Measurements from ENCODE around the gene BRPF1. TPM values are rescaled to one million over a fixed set of nuclear protein-coding genes. Genes with fewer than 3 reads are reported as not detected.

The BRPF1 gene
- total and polyA plus RNA-seq, 2 donors from 2014 or later: 6.2 to 22.4 TPM

- no peak for DNase-seq
- Histone ChIP-seq H3K36me3 (ENCODE audit: control insufficient read depth in 2 of 3, insufficient read depth in 3 of 3, low read length in 3 of 3) (peaks cover 8 to 61% (median 39%) of the 10 kb centered on the region in 3 donors), H3K27me3 (ENCODE audit: control insufficient read depth, insufficient read depth, low read length) (no peaks in the 10 kb centered on the region), H3K9me3 (ENCODE audit: control insufficient read depth in 2 of 3, insufficient read depth in 1 of 3, low read length in 3 of 3) (no peaks in the 10 kb centered on the region), H3K4me1 (ENCODE audit: control insufficient read depth in 2 of 3, insufficient read depth in 2 of 3, low read depth in 1 of 3, low read length in 3 of 3) (peaks cover 0 to 18% (median 11%) of the 10 kb centered on the region in 3 donors), H3K9ac (ENCODE audit: low read length in 3 of 3) (no peak overlapping the region), H3K27ac (ENCODE audit: low read depth in 2 of 2, low read length in 2 of 2) (no peak overlapping the region), H3K4me3 (ENCODE audit: low read length in 3 of 3) (no peak overlapping the region)
- TF ChIP-seq, protein P1, sequence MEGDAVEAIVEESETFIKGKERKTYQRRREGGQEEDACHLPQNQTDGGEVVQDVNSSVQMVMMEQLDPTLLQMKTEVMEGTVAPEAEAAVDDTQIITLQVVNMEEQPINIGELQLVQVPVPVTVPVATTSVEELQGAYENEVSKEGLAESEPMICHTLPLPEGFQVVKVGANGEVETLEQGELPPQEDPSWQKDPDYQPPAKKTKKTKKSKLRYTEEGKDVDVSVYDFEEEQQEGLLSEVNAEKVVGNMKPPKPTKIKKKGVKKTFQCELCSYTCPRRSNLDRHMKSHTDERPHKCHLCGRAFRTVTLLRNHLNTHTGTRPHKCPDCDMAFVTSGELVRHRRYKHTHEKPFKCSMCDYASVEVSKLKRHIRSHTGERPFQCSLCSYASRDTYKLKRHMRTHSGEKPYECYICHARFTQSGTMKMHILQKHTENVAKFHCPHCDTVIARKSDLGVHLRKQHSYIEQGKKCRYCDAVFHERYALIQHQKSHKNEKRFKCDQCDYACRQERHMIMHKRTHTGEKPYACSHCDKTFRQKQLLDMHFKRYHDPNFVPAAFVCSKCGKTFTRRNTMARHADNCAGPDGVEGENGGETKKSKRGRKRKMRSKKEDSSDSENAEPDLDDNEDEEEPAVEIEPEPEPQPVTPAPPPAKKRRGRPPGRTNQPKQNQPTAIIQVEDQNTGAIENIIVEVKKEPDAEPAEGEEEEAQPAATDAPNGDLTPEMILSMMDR (IDR thresholded peaks at IDR 0.05; ENCODE audit: borderline replicate concordance, extremely low read depth, insufficient read depth): no peak
- FAIRE-seq: no peak
- intact Hi-C loops (cut with DNase I): no loop called here
These were observed 16.5 kb downstream of the BRPF1 start for GRCh38 chr3:9748031-9748430.

DNA sequence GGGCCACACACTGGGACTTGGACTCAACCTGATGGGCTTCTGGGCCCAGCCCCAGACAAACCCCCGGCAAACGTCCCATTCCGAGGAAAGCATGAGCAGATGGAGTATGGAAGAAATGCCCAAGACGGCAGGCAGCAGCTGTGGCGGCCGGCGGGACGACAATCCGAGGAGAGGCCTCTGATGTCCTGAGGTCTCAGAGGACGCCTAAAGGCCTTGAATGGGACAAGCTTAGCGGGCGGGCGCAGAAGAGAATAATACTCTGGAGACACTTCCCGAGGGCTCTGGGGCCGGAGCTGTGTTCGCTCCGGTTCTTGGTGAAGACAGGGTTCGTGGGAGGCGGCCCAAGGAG is 17.7 kb downstream of the BRPF1 start:
- peak overlapping the region; percentile 61 to 89 for H3K27ac ChIP-seq (ENCODE audit: low read depth in 2 of 2, low read length in 2 of 2)
- peaks cover 0 to 18% (median 12%) of the 10 kb centered on the region in 3 donors for H3K4me1 ChIP-seq (ENCODE audit: control insufficient read depth in 2 of 3, insufficient read depth in 2 of 3, low read depth in 1 of 3, low read length in 3 of 3)
- no peaks in the 10 kb centered on the region for H3K9me3 ChIP-seq (ENCODE audit: control insufficient read depth in 2 of 3, insufficient read depth in 1 of 3, low read length in 3 of 3)
- H3K4me3 ChIP-seq (ENCODE audit: low read length in 3 of 3): peak overlapping the region; percentile 58 to 91 (median 62)
- H3K27me3 ChIP-seq (ENCODE audit: control insufficient read depth, insufficient read depth, low read length): no peaks in the 10 kb centered on the region
- TF ChIP-seq, protein P1 (IDR thresholded peaks at IDR 0.05; ENCODE audit: borderline replicate concordance, extremely low read depth, insufficient read depth): no peak
- DNase-seq (no peak), FAIRE-seq (no peak)
- peaks cover 8 to 49% (median 32%) of the 10 kb centered on the region in 3 donors for H3K36me3 ChIP-seq (ENCODE audit: control insufficient read depth in 2 of 3, insufficient read depth in 3 of 3, low read length in 3 of 3)
- intact Hi-C loops (cut with DNase I): no loop called here
- peak overlapping the region; percentile 31 to 67 (median 63) for H3K9ac ChIP-seq (ENCODE audit: low read length in 3 of 3)

DNA sequence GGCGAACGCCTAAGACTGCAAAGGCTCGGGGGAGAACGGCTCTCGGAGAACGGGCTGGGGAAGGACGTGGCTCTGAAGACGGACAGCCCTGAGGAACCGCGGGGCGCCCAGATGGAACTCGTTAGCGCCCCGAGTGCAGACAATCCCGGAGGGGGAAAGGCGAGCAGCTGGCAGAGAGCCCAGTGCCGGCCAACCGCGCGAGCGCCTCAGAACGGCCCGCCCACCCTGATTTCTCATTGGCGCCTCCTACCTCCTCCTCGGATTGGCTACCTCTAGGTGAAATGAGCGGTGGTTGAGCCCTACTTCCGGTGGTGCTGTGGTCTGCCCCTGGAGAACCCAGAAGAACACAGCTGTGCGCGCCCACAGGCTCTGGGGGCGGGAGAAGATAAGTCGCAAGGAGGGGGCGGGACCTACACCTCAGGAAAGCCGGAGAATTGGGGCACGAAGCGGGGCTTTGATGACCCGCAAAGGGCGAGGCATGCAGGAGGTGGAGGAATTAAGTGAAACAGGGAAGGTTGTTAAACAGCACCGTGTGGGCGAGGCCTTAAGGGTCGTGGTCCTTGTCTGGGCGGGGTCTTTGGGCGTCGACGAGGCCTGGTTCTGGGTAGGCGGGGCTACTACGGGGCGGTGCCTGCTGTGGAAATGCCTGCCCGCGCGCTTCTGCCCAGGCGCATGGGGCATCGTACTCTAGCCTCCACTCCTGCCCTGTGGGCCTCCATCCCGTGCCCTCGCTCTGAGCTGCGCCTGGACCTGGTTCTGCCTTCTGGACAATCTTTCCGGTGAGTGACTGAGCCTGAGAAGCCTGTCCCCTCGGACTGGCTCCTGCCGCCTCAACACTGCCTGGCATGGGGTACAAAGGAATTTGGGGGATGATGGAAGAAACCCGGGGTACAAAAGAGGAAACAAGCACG is 18.4 kb downstream of the BRPF1 start, which contains the start of gene OGG1:
TSS of gene OGG1 (plus strand) at position 308 of the 911 bp plus-strand sequence. CDS start at position 643, 335 bp downstream.
- H3K27ac ChIP-seq (ENCODE audit: low read depth in 2 of 2, low read length in 2 of 2): peak within 1 kb of the TSS; percentile 89 to 91
- H3K27me3 ChIP-seq (ENCODE audit: control insufficient read depth, insufficient read depth, low read length): no peaks in the 10 kb centered on the region
- H3K4me3 ChIP-seq (ENCODE audit: low read length in 3 of 3): peak within 1 kb of the TSS; percentile 85 to 91 (median 87)
- TF ChIP-seq, protein P1 (IDR thresholded peaks at IDR 0.05; ENCODE audit: borderline replicate concordance, extremely low read depth, insufficient read depth): no peak
- H3K9me3 ChIP-seq (ENCODE audit: control insufficient read depth in 2 of 3, insufficient read depth in 1 of 3, low read length in 3 of 3): no peaks in the 10 kb centered on the region
- H3K36me3 ChIP-seq (ENCODE audit: control insufficient read depth in 2 of 3, insufficient read depth in 3 of 3, low read length in 3 of 3): peaks cover 8 to 43% (median 30%) of the 10 kb centered on the region in 3 donors
- DNase-seq: peak; percentile 98 to 99 (median 99)
- no peak for FAIRE-seq
- peaks cover 0 to 21% (median 14%) of the 10 kb centered on the region in 3 donors for H3K4me1 ChIP-seq (ENCODE audit: control insufficient read depth in 2 of 3, insufficient read depth in 2 of 3, low read depth in 1 of 3, low read length in 3 of 3)
- intact Hi-C loops (cut with DNase I): no loop called here
- H3K9ac ChIP-seq (ENCODE audit: low read length in 3 of 3): peak within 1 kb of the TSS; percentile 63 to 85 (median 82)

Measured in kidney (tissue), 14 donors.